ENCODE results near the gene LYSMD3.
A peak's percentile ranks its signal among the peaks of the same experiment; 100 is the strongest.

LYSMD3 gene

DNA sequence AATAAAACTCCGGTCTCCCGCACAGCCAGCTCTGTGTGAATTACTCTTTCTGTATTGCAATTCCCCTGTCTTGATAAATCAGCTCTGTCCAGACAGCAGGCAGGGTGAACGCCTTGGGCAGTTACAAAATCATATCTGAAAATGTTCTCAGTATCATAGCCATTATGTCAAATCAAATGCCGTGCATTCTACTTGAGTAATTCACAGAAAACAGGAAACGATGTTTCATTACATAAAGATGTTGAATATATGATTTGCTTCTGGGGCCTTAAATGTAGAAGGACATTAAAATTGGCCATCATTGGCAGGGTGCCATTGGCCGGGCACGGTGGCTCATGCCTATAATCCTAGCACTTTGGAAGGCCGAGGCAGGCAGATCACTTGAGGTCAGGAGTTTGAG, 46.2 kb downstream of the LYSMD3 start:
- no peak for DNase-seq

DNA sequence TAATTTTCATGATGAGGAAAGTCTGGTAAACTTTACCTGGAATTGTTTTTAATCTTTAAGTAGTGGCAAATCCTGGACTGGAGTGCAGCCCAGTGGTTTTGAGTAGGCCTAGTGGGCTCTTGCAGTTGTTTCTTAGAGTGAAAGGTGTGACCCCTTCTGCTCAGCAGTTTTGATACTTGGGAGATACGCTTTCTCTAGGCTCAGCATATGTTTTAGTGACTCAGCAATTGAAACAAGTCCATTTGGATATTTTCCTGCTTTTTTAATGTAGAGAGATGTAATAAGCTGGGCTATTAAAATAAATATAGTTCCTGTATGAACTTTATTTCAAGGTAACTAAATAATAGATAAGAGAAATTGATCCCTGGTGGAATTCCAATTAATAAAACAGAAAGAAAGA, 48.7 kb downstream of the LYSMD3 start:
- DNase-seq: no peak

DNA sequence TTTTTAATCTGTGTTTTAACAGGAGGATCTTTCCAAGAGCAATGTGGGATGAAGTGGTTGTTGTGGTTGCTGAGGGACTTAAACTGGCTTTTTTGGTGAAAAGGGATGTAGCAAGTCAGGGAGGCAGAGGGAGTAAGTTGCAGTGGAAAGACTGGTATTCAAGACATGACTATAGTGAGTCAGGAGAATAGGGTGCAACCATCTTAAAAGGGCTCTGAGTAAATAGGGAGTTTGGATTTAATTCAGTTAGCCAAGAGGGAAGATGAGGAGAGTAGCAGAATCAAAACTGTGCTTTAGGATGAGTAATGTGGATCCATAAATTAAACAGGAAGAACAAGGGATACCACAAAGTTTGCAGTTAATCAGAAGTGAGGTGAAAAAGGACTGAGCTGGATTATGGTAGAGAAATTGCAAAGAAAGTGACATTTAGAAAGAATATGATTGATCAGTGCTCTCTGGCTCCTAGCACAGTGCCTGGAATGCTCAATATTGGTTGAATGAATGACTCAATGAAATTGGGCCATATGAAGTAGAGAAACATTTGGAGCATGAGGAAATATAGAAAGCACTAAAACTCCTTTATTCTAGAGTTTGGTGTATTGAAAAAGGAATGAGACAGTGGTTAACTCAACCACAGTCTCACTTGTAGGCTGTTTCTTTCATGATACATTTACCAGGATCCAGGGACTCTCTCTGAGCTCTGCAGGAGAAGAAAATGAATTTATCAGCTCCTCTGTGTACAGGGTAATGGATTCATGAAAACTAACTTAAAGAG, 49.6 kb downstream of the LYSMD3 start:
- DNase-seq: no peak

DNA sequence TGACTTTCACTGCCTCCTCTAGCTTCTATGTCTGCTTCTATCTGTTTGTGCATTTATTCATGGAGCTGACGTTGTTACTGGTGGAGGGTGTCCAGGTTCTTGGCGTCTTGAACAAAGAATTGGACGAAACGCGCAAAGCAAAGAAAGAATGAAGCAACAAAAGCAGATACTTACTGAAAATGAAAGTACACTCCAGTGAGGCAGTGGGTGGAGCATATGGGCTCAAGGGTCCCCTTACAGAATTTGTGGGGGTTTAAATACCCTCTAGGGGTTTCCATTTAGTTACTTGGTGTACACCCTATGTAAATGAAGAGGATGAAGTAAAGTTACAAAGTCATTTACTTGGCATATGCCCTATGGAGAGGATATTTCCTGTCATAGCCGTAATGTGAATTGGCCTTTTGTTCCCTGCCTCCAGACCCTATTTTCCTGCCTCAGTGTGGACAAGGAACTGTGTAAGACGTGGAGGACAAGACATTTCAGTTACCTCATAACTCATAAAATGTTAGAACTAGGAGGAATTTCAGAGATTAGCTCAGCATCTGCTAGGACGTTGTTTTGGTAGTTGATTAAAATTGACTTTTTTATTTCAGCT, 51.7 kb downstream of the LYSMD3 start:
- no peak for DNase-seq

DNA sequence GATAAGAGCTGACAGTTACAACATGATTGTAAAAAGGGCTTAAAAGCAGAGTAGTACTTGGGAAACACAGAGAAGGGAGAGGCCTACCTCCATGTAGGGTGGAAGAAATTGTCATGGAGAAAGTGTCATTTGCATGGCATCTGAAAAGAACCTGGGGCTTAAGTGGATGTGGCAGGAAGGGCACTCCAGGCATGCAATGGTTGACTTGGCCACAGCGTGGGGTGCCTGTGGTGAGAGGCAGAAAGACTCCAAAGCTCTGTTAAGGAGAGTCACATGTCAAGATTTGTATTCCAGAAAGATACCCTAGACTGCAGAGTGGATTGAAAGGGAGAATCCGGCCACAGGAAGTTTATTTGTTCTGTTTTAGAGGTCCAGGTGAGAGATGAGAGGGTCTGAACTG, 52.3 kb downstream of the LYSMD3 start:
- peak in 2 of 58 donors; percentile 2 for DNase-seq

DNA sequence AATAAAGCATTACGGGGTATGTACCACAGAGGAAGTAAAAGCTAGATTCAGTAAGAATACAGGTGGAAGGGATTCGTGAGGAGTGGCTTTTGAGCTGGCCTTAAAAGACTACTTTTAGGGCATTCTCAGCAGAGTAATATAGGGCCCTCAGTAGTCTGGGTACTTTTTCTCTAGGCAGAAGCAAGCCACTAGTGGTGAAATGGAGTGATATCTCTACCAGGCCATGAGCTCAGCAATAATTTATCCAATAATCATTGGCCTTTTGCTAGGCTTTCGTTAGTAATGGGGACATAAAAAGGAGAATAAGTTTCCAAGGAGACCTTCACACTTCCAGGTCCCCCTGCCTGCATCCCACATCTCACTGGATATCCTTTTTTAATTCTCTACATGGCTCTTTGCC, 53.0 kb downstream of the LYSMD3 start:
- DNase-seq: no peak

DNA sequence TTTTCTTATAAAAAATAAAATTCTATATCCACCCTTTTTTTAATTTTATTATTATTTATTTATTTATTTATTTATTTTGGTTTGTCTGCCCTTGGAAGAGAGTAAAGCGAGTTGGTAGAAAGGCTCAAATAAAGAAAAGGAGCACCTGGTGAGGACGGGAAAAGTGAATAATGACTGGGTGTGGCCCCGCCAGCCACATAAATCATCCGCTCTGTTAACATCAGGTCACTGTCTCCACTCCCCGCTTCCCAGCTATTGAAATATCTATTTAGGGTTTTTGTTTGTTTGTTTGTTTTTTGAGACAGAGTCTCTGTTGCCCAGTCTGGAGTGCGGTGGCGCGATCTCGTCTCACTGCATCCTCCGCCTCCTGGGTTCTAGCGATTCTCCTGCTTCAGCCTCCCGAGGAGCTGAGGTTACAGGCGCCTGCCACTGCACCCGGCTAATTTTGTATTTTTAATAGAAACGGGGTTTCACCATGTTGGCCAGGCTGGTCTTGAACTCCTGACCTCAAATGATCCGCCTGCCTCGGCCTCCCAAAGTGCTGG, 53.9 kb downstream of the LYSMD3 start:
- DNase-seq: peak in 1 of 58 donors; percentile 2

DNA sequence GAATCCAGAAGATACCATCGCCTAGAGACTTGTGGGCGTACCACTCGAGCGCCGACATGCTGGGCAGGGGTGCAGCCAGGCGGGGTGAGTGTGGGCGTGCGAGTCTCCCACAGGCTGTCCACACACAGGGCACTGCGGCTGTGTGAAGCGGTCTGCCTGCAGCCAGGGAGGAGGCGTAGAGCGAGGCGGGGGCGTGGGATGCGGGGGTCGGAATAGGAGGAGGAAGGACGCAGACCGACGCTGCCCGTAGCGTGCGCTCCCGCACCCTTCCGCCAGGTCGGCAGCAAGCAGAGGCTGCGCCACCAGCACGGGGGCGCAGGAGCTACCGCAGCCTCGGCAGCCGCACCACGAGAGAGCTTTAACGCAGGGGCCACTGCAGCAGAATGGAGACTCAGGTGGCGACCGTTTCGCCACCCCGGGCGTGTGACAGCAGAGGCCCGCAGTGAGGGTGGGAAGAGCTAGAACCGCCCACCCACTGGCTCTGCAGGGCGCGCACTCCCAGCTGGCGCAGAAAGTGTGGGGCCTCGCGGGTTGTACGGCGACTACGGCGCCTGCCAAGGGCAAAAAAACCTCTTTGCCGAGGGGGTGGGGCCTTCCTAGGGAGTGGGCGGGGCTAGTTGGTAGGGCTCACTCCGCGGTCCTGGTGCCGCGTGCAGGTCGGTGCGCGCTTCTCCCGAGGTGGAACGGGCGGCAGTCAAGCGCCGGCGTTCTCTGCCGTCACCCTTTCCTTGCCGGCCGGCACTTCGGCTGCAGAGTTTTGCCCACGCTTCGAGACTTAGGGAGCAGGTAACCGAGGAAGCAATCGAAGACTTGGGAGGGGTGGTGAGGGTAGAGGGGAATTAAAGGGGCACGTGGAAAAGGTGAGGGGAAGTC, 54.9 kb downstream of the LYSMD3 start, which contains the start of the genes MBLAC2 and POLR3G:
Gene MBLAC2, minus strand, starts transcription at position 537 of the 873 bp plus-strand sequence. Its CDS starts 479 bp downstream, at position 58.
Gene POLR3G, plus strand, starts transcription at position 630 of the 873 bp plus-strand sequence. CDS start 10,704 bp downstream, outside the sequence.
- peak; percentile 41 to 94 (median 88) for DNase-seq

DNA sequence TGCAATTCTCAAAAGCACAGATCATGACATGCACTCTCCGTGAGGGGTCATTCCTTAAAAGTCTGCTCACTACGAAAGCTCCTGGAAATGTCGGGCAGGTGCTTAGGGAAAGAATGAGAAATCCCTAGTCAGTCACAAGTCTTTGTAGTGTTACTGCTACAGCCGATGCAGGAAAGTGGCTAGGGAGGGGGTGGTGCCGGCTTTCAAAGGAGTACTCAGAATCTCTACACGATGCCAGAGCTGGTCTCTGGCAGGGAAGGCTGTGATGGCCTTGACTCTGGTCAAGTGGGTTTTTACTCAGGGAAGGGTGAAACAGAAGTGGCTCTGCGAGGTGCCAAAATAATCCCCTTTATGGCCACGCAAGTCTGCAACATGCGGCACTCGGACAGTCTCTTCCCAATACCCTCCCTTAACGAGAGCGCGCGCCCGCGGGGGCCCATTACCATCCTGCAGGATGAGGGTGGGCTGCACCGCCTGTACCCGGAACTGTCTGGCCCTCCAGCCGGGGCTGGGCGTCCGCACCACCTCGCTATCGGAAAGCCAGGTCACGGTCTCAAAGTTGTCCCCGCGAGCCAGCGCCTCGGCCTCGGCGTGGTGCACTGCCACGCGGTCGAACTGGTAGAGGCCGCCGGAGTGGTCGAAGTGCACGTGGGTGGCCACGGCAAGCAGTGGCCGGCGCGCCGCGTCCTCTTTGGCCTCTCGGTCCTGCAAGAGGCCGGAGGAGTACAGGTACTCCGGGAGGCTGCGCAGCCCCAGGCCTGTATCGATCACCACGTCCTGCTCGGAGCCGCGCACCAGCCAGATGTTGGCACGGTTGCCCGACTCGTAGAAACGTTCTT, 55.8 kb downstream of the LYSMD3 start:
- DNase-seq: peak in 31 of 58 donors; percentile 9 to 68 (median 52)

DNA sequence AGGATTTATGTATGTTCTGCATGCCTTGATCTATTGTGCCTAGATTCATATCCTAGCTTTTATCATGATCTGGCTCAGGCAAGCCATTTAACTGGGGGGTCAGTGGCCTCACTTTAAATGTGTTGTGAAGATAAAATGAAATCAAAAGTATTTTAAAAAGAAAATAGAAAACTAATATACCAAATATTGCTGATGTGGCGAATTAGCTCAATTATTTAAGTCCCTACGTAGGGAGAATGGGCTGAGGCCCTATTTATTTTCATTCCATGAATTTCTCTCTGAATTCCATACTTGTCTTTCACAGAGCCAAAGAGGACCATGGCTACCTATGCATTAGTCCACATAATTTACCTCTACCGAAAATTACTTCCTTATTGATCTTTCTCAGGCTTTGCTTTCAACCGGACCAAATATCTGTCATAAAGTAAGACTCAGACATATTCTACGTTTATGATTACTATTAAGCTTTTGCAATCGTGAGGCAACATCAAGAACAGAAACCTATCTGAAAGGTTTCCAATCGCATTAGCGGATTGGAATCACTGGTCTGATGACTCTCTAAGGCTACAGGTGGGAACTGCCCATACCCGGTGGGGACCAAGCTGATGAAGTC, 56.5 kb downstream of the LYSMD3 start:
- no peak for DNase-seq
